K562 (cell line): ENCODE data around the gene SGSM2. TPM values are rescaled to one million over a fixed set of nuclear protein-coding genes. Genes with fewer than 3 reads are reported as not detected.
A peak's percentile ranks its signal among the peaks of the same experiment; 100 is the strongest.

Experiments
- ATAC-seq: fragments of 200-7000 bp; cut with Tn5 transposase; 3 replicates; pipeline ENCODE4 v1.9.1; 2020; ENCODE audit warnings: moderate library complexity
- BruUV-seq: library from RNA; stranded (reverse); fragments of 400-500 nt; replicated peaks from 2 replicates; lab custom pipeline; 2021; lab: Mats Ljungman, UMichigan
- CTCF ChIA-PET: fragments of 300-600 bp; formaldehyde crosslinking; extraction: SDS; loops from one replicate; lab custom pipeline; 2021; ENCODE audit warnings: low intra/inter-chr PET ratio; lab: Yijun Ruan, JAX
- POLR2A ChIA-PET: fragments of 300-600, 350-650 bp; sonication (Branson Sonifier 250); formaldehyde crosslinking; extraction: SDS; loops from one replicate; lab custom pipeline; 2021; ENCODE audit warnings: antibody characterized with exemption, inconsistent platforms; lab: Yijun Ruan, JAX
- DNase-seq, 4 experiments: peaks; one replicate each; pipeline versions ENCODE4 v3.0.0 to v3.0.0-alpha.2; 2011 to 2018; ENCODE audit warnings: low spot score in 3 of 4, mixed read lengths in 3 of 4; ENCODE audit errors: extremely low read depth in 1 of 4
- FAIRE-seq: peaks from 2 replicates; lab custom pipeline; 2011; peaks lifted over from hg19 to GRCh38; lab: Jason Lieb, UNC
- H2AFZ ChIP-seq: 2 replicates; pipeline ENCODE4 v1.6.0; 2011; ENCODE audit warnings: low read depth, low read length, control low read depth, inconsistent platforms
- H3K27ac ChIP-seq: fragments of 200-600 bp; 3 replicates; pipeline ENCODE4 v1.8.0; 2011; ENCODE audit warnings: low read depth, mild to moderate bottlenecking, control low read depth, inconsistent platforms, low read length, moderate library complexity, mixed read lengths; ENCODE audit errors: extremely low read depth
- H3K27me3 ChIP-seq, 2 experiments: fragments of 300-600 bp in 1 of 2; 2 replicates in 1 of 2; 3 replicates in 1 of 2; pipeline versions ENCODE4 v1.6.0 to v1.8.0; 2011; ENCODE audit warnings: inconsistent platforms in 2 of 2, low read length in 2 of 2, mild to moderate bottlenecking in 1 of 2, mixed read lengths in 1 of 2, moderate library complexity in 1 of 2; ENCODE audit not compliant: control insufficient read depth in 2 of 2, insufficient read depth in 2 of 2
- H3K36me3 ChIP-seq: fragments of 300-600 bp; 3 replicates; pipeline ENCODE4 v1.8.0; 2011; ENCODE audit warnings: mild to moderate bottlenecking, low read length, inconsistent platforms; ENCODE audit not compliant: control insufficient read depth, insufficient read depth
- H3K4me1 ChIP-seq, 2 experiments: fragments of 200-600 bp in 1 of 2; replicated peaks in 1 of 2; 2 replicates in 1 of 2; 3 replicates in 1 of 2; pipeline versions ENCODE4 v1.5.1 to v1.8.0; 2011; ENCODE audit warnings: inconsistent platforms in 2 of 2, low read length in 2 of 2, mild to moderate bottlenecking in 1 of 2, mixed read lengths in 1 of 2, moderate library complexity in 1 of 2; ENCODE audit not compliant: control insufficient read depth in 2 of 2, insufficient read depth in 2 of 2
- H3K4me2 ChIP-seq: 2 replicates; pipeline ENCODE4 v1.6.1; 2011; ENCODE audit warnings: low read length, control low read depth, inconsistent platforms, mixed read lengths; ENCODE audit not compliant: insufficient read depth
- H3K4me3 ChIP-seq: fragments of 200-600 bp; sonication (generic), shearing (Covaris generic); 2 replicates; pipeline ENCODE4 v1.5.1; 2016; ENCODE audit warnings: control low read depth, inconsistent platforms
- H3K79me2 ChIP-seq: fragments of 200-600 bp; 3 replicates; pipeline ENCODE4 v1.8.0; 2011; ENCODE audit warnings: low read length, inconsistent platforms; ENCODE audit not compliant: control insufficient read depth, insufficient read depth
- H3K9ac ChIP-seq, 2 experiments: 2 replicates each; pipeline versions ENCODE4 v1.6.0 to v1.6.1; 2011; ENCODE audit warnings: low read depth in 2 of 2, low read length in 2 of 2, control low read depth in 1 of 2, inconsistent platforms in 1 of 2, mild to moderate bottlenecking in 1 of 2, mixed read lengths in 1 of 2; ENCODE audit not compliant: insufficient read depth in 1 of 2
- H3K9me1 ChIP-seq: one replicate; pipeline ENCODE4 v1.6.0; 2011; ENCODE audit warnings: inconsistent platforms, mild to moderate bottlenecking, low read length, moderate library complexity; ENCODE audit not compliant: control insufficient read depth, insufficient read depth
- H3K9me3 ChIP-seq: replicated peaks from 2 replicates; pipeline ENCODE4 v1.5.1; 2011; ENCODE audit warnings: low read depth, low read length, inconsistent platforms; ENCODE audit not compliant: control insufficient read depth, insufficient read depth
- H4K20me1 ChIP-seq: replicated peaks from 2 replicates; pipeline ENCODE4 v1.6.1; 2011; ENCODE audit warnings: low read length, inconsistent platforms, mixed read lengths; ENCODE audit not compliant: control insufficient read depth, insufficient read depth
- CREBBP ChIP-seq: IDR thresholded peaks from one replicate; pipeline ENCODE4 v1.6.1; 2012; ENCODE audit warnings: low read depth, mild to moderate bottlenecking, control low read depth, inconsistent platforms, low read length
- HNRNPL ChIP-seq: fragments of 200-400 bp; formaldehyde crosslinking; IDR thresholded peaks from 2 replicates; pipeline ENCODE4 v1.6.1; 2017; ENCODE audit warnings: low read depth, mild to moderate bottlenecking, low read length
- NBN ChIP-seq: fragments of 450-650 bp; IDR thresholded peaks from 2 replicates; pipeline ENCODE4 v1.6.1; 2016; ENCODE audit warnings: low read depth, mild to moderate bottlenecking
- NR0B1 ChIP-seq: fragments of 450-650 bp; IDR thresholded peaks from one replicate; pipeline ENCODE4 v1.6.1; 2018; ENCODE audit warnings: mild to moderate bottlenecking, moderate library complexity; ENCODE audit not compliant: partially characterized antibody
- PCBP2 ChIP-seq: fragments of 200-400 bp; formaldehyde crosslinking; IDR thresholded peaks from 2 replicates; pipeline ENCODE4 v1.6.1; 2018; ENCODE audit warnings: low read length, low read depth, mild to moderate bottlenecking, moderate library complexity; ENCODE audit not compliant: poor library complexity, severe bottlenecking
- SREBF2 ChIP-seq: sonication (generic); formaldehyde crosslinking; IDR thresholded peaks from 2 replicates; pipeline ENCODE4 v1.4.0; 2020; ENCODE audit warnings: mild to moderate bottlenecking, missing genetic modification reagents
- WGBS: fragments of 100-300 bp; shearing (Covaris generic); methylation state at CpG from one replicate; pipeline ENCODE4 v1.1.6; 2016; ENCODE audit warnings: low coverage, mixed read lengths; ENCODE audit not compliant: insufficient coverage; ENCODE audit errors: missing lambda C conversion rate; 5-methylcytosine and 5-hydroxymethylcytosine counted together
- in situ Hi-C: fragments of 300-500 bp; cut with MboI; formaldehyde crosslinking; loops from 4 replicates; pipeline ENCODE4 v1.15.0; 2018; ENCODE audit warnings: inconsistent platforms, mixed read lengths
- intact Hi-C: fragments of 100-400 bp; cut with micrococcal nuclease; formaldehyde crosslinking; loops from 2 replicates; pipeline ENCODE4 v1.14.2; 2022
- polyA plus RNA-seq, 8 experiments: library from polyadenylated mRNA; depleted of rRNA in 4 of 8; stranded (reverse) in 5 of 8; unstranded in 3 of 8; fragments of >200 nt; fragmentation: Nextera tagmentation in 2 of 8; fragmentation: Illumina TruSeq in 1 of 8; extraction: Ambion mirVana in 2 of 8; extraction: Trizol in 1 of 8; gene quantifications; 2 replicates each; pipeline versions ENCODE4 v1.2.1 to v1.2.3, GENCODE V29; 2011 to 2014; ENCODE audit warnings: inconsistent platforms in 1 of 8, missing spikeins in 1 of 8
- total RNA-seq, 7 experiments: library from RNA; depleted of rRNA in 6 of 7; stranded (reverse); fragments of >200 nt in 6 of 7; fragmentation: Illumina TruSeq in 2 of 7; extraction: Trizol in 2 of 7; gene quantifications; 2 replicates each; pipeline versions ENCODE4 v1.2.1 to v1.2.3, GENCODE V29; 2011 to 2021; ENCODE audit warnings: low replicate concordance in 1 of 7
- TF ChIP-seq, protein P1 (sequence below): IDR thresholded peaks from 3 replicates; pipeline ENCODE4 v1.6.1; 2011; ENCODE audit warnings: borderline replicate concordance, mild to moderate bottlenecking, moderate library complexity; ENCODE audit not compliant: insufficient read length; ENCODE audit errors: extremely low read depth

Gene SGSM2
- total and polyA plus RNA-seq, 9 of the 15 experiments (the other 6 are each of a cell fraction or from before 2014, with no cell fraction given): 0.20 to 26.3 (median 14.8) TPM

DNA sequence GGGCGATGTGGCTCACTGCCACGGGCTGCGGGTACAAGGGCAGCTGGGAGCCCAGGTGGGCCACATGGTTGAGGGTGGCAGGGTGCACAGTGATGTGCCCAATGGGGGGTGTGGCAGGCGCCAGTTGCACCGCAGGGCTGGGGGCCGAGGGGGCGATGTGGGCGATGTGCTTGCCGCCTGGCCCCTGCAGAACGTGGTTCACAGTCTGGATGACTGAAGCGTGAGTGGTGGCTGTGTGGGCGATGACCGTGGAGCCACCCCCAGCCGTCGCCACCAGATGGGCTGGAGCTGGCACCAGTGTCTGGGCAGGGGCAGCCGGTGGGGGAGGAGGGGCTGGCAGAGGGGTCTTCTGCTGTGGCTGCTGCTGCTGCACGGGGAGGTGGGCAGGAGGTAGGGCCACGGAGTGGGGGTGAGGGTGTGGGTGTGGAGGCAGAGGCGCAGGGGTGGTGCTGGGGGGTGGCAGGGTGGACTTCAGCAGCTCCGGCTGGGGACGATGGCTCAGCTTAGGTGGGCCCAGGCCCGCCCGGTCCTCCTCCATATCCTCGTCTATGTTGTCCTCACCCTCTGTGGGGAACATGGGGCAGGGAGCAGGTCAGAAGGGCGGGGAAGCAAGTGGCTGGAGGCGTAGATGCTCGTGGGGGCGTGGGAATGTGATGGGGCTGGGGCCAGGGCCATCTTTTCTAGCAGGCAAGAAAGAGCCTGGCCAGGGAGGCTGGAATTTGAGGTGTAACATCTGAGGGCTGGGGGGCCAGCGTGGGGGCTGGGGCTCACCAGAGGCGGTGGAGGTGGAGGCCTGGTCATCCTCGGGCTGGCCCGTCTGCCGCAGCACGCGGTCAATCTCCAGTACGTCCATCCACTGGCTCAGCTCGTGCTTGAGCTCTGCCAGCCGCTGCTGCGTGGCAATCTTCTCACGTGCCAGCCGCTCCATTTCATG, 50.1 kb downstream of the SGSM2 start:
- no peaks in the 10 kb centered on the region for H4K20me1 ChIP-seq
- no peaks in the 10 kb centered on the region for H3K9me1 ChIP-seq
- no peak overlapping the region for H3K9ac ChIP-seq
- H3K79me2 ChIP-seq: peaks cover 23% of the 10 kb centered on the region
- no peak for FAIRE-seq
- no peak overlapping the region for H3K4me2 ChIP-seq
- no peak overlapping the region for H3K4me3 ChIP-seq
- WGBS: 95% methylated on average over 18 of the region's 41 CpGs
- BruUV-seq: no TSS peak
- no peak for ATAC-seq
- in situ Hi-C loops: no loop called here
- CTCF ChIA-PET: interaction anchor here (1.4 kb wide), 1 partner anchor 29 kb away, joined by 4 read pairs; no protein-coding TSS in a partner anchor
- no peaks in the 10 kb centered on the region for H3K9me3 ChIP-seq
- POLR2A ChIA-PET: interaction anchor here (0.5 to 1.8 kb wide), 3 partner anchors 11 to 543 kb away, joined by 3 to 4 read pairs (median 3); no protein-coding TSS in a partner anchor
- H2AFZ ChIP-seq: no peak overlapping the region
- DNase-seq: no peak
- no peaks in the 10 kb centered on the region for H3K27me3 ChIP-seq
- TF ChIP-seq NBN (no peak), HNRNPL (peak; percentile 50; the same call in 1 of the 2 replicates), PCBP2 (no peak), NR0B1 (no peak), CREBBP (no peak), SREBF2 (CRISPR knock-in tag) (no peak)
- TF ChIP-seq, protein P1, sequence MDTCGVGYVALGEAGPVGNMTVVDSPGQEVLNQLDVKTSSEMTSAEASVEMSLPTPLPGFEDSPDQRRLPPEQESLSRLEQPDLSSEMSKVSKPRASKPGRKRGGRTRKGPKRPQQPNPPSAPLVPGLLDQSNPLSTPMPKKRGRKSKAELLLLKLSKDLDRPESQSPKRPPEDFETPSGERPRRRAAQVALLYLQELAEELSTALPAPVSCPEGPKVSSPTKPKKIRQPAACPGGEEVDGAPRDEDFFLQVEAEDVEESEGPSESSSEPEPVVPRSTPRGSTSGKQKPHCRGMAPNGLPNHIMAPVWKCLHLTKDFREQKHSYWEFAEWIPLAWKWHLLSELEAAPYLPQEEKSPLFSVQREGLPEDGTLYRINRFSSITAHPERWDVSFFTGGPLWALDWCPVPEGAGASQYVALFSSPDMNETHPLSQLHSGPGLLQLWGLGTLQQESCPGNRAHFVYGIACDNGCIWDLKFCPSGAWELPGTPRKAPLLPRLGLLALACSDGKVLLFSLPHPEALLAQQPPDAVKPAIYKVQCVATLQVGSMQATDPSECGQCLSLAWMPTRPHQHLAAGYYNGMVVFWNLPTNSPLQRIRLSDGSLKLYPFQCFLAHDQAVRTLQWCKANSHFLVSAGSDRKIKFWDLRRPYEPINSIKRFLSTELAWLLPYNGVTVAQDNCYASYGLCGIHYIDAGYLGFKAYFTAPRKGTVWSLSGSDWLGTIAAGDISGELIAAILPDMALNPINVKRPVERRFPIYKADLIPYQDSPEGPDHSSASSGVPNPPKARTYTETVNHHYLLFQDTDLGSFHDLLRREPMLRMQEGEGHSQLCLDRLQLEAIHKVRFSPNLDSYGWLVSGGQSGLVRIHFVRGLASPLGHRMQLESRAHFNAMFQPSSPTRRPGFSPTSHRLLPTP: no peak
- TF ChIP-seq, all 486 proteins: peak for 1
- Histone ChIP-seq H3K4me1 (peaks cover 32 to 55% of the 10 kb centered on the region in 2 experiments), H3K36me3 (peaks cover 23% of the 10 kb centered on the region; the same call in 2 of the 3 replicates), H3K27ac (no peak overlapping the region)
- intact Hi-C loops: no loop called here
